ENCODE data around the gene SNX22.
A peak's percentile ranks its signal among the peaks of the same experiment; 100 is the strongest.

The SNX22 gene

GRCh38 chr15:64134345-64134829 is 17.1 kb upstream of the SNX22 start:
- DNase-seq (ENCODE audit: low read depth) = no peak

- DNase-seq (ENCODE audit: low read depth) = no peak
These were observed 15.2 kb upstream of the SNX22 start for GRCh38 chr15:64136347-64136746.

GRCh38 chr15:64137226-64137833 is 14.2 kb upstream of the SNX22 start:
- no peak for DNase-seq (ENCODE audit: low read depth)

GRCh38 chr15:64138331-64138941 is 13.1 kb upstream of the SNX22 start:
- DNase-seq (ENCODE audit: low read depth) = no peak

GRCh38 chr15:64141798-64142512 is 9.6 kb upstream of the SNX22 start:
- no peak for DNase-seq (ENCODE audit: low read depth)

- DNase-seq (ENCODE audit: low read depth) = no peak
These were observed 8.3 kb upstream of the SNX22 start for GRCh38 chr15:64143276-64143675.

GRCh38 chr15:64144192-64144564 is 7.4 kb upstream of the SNX22 start:
- DNase-seq (ENCODE audit: low read depth) = no peak

- no peak for DNase-seq (ENCODE audit: low read depth)
These were observed 6.8 kb upstream of the SNX22 start for GRCh38 chr15:64144565-64145281.

- DNase-seq (ENCODE audit: low read depth) = no peak
These were observed 5.5 kb upstream of the SNX22 start for GRCh38 chr15:64146041-64146440.

GRCh38 chr15:64146520-64146884 is 5.0 kb upstream of the SNX22 start:
- DNase-seq (ENCODE audit: low read depth) = no peak

- DNase-seq (ENCODE audit: low read depth) = no peak
These were observed 4.4 kb upstream of the SNX22 start for GRCh38 chr15:64146885-64147681.

- no peak for DNase-seq (ENCODE audit: low read depth)
These were observed 3.4 kb upstream of the SNX22 start for GRCh38 chr15:64148168-64148567.

- no peak for DNase-seq (ENCODE audit: low read depth)
These were observed 3.0 kb upstream of the SNX22 start for GRCh38 chr15:64148581-64148980.

GRCh38 chr15:64149424-64149823 is 2.1 kb upstream of the SNX22 start:
- no peak for DNase-seq (ENCODE audit: low read depth)

GRCh38 chr15:64149893-64150578 is 1.5 kb upstream of the SNX22 start:
- DNase-seq (ENCODE audit: low read depth) = no peak

- no peak for DNase-seq (ENCODE audit: low read depth)
These were observed 1.2 kb downstream of the SNX22 start for GRCh38 chr15:64152507-64153387.

- DNase-seq (ENCODE audit: low read depth) = peak; percentile 91
These were observed 2.2 kb downstream of the SNX22 start for GRCh38 chr15:64153480-64154367.

- DNase-seq (ENCODE audit: low read depth) = no peak
These were observed 4.5 kb downstream of the SNX22 start for GRCh38 chr15:64155802-64156651.
